Glomerular visceral epithelial cell (primary cell): Measurements from ENCODE around the gene ATP7A.

Experiments
- DNase-seq: peaks from one replicate; pipeline ENCODE4 v3.0.0-alpha.2; 2016; ENCODE audit errors: extremely low spot score

Gene ATP7A

DNA sequence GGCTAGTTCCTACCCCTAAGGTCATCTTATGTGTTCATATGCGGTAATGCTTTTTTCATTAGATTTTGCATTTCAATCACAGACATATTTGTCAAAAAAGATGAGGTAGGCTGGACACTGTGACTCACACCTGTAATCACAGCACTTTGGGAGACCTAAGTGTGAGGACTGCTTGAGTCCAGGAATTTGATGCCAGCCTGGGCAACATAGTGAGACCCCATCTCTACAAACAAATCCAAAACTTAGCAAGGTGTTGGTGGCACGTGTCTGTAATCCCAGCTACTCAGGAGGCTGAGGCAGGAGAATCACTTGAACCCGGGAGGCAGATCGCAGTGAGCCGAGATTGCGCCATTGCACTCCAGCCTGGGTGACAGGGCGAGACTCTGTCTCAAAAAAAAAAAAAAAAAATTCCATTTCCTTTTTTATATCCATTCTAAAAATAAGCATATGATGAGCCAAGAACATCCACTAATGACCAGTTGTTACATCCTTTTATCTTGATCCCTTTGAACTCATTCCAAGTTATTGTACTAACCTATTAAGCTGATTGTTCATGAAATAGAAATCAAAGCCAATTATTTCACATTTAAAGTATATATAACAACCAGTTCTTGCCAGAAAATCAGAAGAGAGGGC is 35.5 kb downstream of the ATP7A start:
- no peak for DNase-seq

DNA sequence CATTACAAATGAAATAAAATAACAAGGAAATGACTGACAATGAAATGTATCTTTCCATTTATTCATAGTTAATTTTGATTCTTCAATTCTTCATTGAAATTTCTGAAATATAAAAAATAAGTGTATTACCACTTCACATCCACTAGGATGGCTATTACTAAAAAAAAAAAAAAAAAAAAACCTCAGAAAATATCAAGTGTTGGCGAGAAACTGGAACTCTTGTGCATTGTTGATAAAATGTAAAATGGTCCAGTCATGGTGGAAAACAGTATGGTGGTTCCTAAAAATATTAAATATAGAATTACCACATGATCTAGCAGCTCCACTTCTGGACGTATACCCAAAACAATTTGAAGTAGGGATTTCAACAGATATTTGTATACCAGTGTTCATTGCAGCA is 36.1 kb downstream of the ATP7A start:
- DNase-seq: no peak

DNA sequence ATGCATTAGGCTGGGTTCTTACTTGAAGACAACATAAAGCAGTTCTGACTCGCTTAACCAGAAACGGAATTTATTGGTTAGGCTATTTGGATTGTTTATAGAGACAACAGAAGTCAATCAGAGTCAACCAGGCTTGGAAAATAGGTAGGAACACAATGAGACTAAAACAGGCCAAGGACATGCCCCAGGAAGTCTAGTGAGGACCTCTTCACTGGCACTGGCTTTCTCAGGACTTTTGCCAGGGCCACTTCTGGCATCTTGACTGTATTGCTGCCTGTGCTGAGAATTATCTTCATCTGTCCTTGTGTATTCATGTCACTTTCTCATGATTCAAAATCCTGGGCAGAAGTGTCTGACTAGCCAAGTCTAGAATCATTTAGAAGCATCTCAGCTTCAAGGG is 39.3 kb downstream of the ATP7A start:
- DNase-seq: no peak

DNA sequence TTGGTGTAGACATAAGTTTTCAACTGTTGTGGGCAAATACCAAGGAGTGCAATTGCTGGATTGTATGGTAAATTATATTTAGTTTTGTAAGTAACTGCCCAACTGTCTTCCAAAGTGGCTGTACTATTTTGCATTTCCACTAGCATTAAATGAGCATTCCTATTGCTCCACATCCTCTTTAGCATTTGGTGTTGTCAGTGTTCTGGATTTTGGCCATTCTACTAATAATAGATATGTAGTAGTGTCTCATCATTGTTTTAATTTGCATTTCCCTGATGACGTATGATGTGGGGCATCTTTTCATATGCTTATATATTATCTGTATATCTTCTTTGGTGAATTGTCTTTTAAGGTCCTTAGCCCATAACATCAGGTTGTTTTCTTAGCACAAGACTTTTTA is 41.7 kb downstream of the ATP7A start:
- no peak for DNase-seq

DNA sequence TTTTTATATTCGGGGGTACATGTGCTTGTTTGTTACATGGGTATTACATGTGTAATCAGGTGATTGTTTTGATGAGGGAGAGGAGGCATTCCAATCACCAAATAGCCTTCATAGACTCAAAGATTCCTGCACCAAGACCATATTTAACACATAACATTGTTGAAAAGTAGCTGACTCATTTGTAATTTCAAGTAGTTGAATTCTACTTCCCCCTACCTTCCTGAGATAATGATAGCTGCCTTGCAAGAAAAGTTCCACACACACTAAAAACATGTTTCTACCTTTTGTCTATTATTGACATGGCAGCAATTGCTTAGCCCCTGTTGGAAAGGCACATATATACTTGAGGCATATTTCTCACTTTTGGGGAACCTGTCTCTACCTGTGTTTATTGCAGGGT is 42.8 kb downstream of the ATP7A start:
- DNase-seq: no peak

DNA sequence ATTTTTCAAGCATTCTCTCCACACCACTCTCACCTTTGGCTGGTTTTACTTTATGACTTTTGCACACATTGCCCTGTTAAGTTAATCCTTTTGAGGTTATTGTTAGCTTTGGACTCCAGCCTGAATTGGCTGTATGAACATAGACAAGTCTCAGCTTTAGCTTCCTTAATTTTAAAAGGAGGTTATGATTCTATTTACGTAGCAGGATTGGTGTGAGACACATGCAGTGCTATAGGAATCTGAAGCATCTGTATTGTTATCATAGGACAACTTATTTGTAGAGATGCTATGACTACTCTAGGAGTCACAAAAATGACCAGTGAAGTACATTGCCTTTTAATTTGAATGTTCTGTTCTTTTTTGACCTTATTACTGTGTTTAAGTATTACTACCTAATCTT is 43.2 kb downstream of the ATP7A start:
- no peak for DNase-seq

DNA sequence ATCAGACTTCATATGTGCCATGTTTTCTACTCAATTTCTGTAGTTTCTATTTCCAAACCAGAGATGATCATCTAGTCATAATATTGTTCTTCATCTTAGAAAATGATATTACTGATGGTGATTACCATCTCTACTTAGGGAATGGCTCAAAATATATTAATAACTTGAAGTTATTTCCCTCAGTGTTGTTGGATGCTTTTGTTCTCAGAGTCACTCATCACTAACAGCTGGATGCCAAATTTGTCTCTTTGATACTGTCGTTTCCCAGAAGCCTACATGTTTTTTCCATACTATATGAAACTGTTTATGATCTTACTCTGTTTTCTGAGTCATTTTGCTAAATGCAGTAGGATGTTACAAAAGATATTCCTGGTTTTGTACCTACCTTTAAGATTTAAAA is 50.1 kb downstream of the ATP7A start:
- no peak for DNase-seq

DNA sequence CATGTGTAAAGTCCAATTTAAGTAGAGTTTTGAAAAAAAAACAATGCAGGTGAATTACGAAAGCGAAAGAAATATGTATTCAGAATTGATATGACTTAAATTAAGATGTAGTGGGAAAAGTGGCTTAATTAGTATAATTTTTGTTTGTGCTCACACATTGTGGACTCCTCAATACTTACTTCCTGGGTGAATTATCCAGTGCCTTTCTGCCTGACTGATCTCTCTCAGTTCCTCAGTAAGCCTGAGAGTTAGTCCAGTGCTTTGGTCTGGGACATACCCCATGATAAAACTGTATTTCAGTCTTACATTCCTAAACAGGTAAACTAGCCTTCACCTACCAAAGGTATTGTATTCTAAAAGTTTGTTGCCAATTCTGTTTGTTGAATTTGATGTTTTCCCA is 50.6 kb downstream of the ATP7A start:
- no peak for DNase-seq

DNA sequence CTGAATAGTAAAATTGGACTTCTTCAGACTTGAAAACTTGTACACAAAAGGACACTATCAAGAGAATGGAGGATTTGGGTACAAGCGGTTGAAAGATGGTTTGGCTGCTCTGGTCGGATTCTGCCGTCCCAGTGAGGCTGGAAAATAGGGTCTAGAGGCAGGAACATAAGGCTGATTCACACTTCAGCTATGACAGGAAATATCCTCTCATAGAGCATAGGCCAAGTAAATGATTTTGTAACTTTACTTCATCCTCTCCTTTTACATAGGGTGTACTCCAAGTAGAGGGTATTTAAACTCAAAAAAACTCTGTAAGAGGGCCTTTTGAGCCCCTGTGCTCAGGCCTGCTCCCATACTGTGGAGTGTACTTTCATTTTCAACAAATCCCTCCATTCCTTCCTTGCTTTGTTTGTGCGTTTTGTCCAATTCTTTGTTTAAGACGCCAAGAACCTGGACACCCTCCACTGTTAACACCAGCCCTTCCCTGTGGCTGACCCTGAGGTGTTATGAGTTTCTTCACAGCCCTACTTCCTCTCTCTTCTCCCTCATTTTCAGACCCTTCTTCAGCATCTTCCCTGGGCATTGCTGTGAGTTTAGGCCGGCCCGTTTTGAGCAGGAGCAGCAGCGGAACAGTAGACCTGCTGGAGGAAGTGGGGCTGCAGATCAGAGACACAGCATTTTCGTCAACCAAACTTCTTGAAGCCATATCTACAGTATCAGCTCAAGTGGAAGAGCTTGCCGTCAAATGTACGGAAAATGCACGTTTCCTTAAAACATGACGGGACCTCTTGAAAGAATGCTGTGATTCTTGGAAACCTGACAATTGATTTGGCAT is 51.8 kb downstream of the ATP7A start:
- no peak for DNase-seq

DNA sequence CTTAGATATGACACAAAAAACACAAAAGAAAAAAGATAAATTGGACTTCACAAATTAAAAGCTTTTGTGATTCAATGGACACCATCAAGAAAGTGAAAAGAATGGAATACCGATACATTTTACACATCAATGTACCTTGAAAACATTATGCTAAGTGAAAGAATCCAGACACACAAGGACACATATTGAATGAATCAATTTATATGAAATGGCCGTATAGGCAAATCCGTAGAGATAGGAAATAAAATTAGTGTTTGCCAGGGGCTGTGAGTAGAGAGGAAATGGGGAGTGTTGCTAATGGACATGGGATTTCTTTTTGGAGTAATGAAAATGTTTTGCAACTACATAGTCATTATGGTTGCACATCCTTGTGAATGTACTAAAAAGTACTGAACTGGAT is 55.9 kb downstream of the ATP7A start:
- DNase-seq: no peak

DNA sequence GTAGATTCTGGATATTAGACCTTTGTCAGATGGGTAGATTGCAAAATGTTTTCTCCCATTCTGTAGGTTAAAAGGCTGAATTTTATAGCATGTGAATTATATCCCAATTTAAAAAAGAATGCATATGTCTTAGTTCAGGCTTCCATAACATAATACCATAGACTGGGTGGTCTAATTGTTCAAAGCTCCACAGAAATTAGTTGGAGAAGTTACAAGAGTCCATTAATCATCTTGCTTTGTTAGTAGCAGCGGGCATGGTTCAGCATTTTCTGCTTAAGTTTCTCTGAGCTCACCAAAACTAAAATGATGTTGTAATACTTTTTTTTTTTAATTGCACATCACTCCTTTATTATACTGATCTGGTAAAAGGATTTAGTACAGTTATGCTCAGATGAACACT is 57.1 kb downstream of the ATP7A start:
- DNase-seq: no peak

DNA sequence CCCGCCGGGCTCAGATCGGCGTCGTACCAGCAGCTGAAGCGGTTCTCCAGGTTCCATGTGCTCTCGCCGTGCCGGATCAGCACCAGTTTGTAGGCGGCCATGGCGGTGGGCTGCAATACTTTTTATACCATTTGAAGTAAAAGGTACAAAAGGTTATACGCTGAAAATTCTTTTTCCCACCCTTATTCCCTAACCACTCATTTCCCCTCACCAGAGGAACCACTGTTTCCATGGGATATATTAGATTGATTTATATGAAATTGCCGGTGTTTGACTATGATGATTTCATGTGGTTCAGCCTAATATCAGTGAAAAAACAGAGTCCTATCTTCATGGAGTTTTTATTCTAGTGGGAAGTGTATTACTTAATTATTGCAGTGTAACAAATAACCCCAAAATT is 59.0 kb downstream of the ATP7A start, which contains the start of gene PGAM4:
Gene PGAM4 (minus strand): TSS at position 101 of the 400 bp plus-strand sequence. CDS start 0 bp downstream, at position 101.
- no peak for DNase-seq

DNA sequence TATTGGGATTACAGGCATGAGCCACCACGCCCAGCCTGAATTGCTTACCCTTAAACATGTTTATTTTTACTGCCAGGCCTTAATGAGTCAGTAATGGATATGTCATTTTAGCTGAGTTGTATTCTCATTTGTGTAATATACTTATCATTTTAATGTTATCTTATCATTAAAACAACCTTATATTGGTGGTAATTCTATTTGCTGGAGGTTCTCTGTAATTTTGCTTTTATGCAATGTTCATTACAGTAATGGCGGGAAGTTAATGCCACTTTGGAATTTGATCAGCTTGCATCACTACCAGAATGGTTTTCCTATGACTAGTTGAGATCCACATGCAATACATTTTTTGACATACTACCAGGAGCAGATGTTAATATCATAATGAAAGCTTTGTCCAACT is 65.3 kb downstream of the ATP7A start:
- DNase-seq: no peak

DNA sequence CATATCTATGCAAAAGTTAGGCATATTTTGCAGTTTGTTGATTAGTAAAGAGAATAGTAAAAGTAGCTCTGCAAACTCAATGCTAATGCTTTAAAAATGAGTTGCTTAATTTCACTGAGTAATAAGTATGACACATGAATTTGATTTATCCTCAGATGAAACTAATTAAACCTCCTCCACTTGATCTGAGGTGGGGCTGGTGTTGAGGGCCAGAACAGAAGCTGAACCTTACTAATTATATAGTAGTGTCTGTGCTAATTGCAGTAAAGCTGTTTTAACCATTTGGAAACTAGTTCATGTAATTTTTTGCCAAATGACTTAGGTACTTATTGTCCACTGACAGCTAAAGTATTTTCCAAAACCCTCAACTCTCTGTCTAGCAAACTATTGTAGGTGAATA is 66.6 kb downstream of the ATP7A start:
- no peak for DNase-seq

DNA sequence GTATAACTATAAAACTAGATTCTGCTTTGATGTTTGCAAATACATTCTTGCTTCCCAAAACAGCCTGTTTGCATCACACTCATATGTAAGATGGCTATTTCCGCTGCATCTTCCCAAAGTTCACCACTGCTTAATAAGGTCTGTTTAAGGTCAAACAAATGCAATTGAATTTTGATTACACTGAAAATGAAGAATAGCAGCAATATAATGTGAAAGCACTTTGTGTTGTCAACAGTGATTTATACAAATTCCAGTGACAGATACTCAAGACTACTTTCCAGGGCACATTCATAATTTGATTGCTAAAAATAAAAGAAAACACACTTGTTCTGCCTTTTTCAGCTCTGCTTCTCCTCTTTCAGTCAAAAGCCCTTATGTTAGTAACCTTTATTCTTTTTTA is 67.0 kb downstream of the ATP7A start:
- no peak for DNase-seq

DNA sequence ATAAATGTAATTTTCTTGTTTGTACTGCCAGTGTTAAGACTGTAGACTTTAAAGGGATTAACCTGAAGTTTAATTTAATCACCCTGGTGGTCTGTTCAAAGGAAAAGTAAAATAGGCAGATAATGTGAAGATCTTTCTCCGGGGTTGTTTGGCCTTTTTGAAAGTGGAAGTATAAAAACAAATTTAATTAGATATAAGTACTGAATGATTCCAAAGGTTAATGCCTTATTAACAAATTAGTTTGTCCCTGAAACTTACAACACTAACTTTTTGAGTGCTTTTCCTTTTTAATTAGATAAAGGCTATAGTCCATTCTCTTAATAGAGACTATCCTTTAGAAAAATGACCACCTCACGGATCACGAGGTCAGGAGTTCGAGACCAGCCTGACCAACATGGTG is 69.4 kb downstream of the ATP7A start:
- no peak for DNase-seq

DNA sequence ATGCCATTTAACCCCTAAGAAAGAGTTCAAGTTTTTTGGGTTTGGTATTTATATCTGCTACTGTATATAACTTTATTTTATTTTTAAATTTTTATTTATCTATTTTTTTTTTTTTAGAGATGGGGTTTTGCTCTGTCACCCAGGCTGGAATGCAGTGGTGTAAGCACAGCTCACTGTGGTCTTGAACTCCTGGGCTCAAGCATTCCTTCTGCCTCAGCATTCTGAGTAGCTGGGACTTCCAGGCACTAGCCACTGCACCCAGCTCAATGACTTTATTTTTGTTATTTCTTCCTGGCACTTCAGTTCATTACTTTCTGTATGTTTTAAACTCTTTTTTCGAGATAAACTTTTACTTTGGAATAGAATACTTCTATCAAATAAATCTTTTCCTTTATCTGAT is 101.4 kb downstream of the ATP7A start:
- DNase-seq: no peak

DNA sequence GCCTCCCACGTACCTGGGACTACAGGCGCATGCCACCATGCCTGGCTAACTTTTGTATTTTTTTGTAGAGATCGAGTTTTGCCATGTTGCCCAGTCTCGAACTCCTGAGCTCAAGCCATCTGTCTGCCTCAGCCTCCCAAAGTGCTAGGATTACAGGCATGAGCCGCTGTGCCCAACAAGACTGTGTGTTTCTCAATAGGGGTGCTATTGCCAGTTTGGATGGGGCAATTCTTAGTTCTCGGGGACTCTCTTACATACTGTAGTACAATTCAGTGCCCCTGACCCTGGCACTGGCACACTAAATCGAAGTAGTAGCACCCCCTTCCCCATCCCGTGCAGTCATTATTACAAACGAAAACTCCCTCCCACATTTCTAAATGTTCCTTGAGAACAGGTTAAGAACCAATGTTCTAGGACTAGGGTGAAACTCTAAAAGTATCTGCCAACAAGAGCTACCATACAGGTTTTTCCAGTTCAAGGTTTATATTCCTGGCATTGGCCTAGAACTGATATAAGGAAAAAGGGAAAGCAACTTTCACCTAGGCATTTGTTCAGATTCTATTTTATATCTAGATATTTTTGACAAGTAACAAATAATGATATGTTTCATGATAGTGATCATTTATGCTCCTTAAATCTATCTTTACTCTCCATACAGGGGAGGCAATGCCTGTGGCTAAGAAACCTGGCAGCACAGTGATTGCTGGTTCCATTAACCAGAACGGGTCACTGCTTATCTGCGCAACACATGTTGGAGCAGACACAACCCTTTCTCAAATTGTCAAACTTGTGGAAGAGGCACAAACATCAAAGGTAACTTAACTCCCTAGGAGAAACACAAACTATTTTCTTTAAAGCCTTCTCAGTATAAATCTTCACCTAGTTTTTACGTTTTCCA is 109.3 kb downstream of the ATP7A start:
- no peak for DNase-seq

DNA sequence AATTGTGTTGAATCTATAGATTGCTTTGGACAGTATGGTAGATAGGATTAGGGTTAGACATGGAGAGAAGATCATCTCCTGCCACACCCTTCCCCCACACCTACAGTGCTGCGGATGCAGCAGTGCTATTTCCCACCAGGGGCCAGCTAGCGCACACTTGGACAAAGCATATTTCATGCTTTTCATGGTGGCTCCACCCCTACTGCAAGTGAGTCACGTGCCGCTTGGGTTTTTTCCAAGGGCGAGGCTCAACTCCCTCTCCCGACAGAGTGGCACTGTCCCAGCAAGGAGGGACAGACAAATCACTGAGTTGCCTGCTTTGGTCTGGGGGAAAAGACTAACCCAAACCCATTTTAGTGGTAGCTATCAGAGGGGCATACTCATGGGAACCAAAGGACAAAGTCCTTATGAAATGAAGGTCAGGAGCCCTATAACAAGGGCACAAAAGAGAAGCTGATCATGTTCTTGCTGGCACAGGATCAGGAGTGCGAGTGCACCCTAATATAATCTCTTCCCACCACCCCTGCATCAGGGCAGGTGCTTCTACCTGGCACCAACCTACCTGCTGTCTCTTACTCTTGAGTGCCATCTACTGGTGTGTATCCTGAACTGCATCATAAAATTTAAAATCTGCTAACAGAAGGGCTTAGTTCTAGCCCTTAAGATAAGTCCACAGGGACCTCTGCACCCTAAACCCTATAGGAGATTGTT is 114.0 kb downstream of the ATP7A start:
- peak; percentile 2 for DNase-seq

DNA sequence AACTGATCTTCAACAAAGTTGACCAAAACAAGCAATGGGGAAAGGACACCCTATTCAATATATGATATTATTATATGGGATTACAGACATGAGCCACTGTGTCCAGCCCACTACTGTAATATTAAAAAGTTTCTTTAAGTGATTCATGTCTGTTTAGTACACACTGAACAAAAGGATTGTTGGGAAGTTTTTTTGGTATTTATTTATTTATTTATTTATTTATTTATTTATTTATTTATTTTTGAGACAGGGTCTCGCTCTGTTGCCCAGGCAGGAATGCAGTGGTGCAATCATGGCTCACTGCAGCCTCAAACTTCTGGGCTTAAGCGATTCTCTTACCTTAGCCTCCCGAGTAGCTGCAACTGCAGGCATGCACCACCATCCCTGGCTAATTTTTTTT is 117.3 kb downstream of the ATP7A start:
- no peak for DNase-seq

DNA sequence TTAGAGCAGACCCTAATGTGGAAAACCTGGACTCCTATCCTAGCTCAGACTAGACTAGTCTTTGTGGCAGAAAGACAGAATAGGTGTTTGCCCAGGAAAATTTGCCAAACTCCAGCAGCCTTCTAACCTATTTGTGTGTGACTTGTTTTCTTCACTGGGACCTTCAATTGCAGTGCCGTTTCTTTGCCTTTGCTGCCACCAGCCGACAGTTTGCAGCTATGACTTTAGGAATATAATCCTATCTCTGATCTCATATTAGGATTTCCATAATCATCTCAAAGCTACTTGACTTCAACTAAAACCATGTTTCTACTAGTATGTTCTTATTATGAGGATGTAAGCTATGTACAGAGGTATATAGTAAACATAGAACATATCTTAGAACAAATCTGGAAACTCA is 119.2 kb downstream of the ATP7A start:
- DNase-seq: peak; percentile 42

DNA sequence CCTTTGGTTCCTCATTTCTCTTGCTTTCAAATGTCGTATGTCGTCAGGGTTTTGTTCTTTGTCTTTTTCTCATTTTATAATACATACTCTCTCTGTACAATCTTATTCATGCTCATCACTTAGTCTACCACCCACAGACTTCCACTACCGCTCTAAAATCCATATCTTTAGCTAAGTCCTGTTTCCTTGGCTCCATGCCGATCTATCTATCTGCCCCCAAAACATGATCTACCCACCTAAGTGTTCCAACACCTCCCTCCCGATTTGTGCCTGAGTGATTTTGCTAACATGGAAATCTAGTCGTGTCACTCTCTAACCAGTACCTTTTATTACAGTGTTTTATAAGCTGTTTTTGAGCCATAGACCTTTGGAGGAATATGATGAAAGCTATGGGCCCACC is 124.6 kb downstream of the ATP7A start:
- DNase-seq: no peak
